ENCODE results near the gene AMD1. TPM values are rescaled to one million over a fixed set of nuclear protein-coding genes. Genes with fewer than 3 reads are reported as not detected.

The AMD1 gene
- total RNA-seq, 4 donors from 2014 or later: 75.8 to 121 (median 101) TPM

DNA sequence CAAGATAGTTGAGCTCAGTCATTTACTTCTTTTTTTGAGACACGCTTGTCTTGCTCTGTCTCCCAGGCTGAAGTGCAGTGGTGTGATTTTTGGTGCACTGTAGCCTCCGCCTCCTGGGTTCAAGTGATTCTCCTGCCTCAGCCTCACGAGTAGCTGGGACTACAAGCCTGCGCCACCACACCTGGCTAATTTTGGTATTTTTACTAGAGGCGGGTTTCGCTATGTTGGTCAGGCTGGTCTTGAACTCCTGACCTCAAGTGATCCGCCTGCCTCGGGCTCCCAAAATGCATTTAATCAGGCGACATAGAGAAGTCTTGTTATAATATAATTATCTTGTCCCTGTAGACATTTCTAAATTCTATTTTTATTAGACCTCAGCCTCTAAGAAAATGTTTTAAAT is 6.1 kb downstream of the AMD1 start:
- Histone ChIP-seq H3K36me3 (no peaks in the 10 kb centered on the region), H3K27me3 (no peaks in the 10 kb centered on the region), H3K27ac (no peak overlapping the region), H3K4me1 (peaks cover 6 to 11% of the 10 kb centered on the region in 2 donors), H3K9me3 (no peaks in the 10 kb centered on the region), H3K4me3 (no peak overlapping the region)
- intact Hi-C loops (cut with DNase I; ENCODE audit: low total_unique reads): no loop called here
- TF ChIP-seq, protein P1, sequence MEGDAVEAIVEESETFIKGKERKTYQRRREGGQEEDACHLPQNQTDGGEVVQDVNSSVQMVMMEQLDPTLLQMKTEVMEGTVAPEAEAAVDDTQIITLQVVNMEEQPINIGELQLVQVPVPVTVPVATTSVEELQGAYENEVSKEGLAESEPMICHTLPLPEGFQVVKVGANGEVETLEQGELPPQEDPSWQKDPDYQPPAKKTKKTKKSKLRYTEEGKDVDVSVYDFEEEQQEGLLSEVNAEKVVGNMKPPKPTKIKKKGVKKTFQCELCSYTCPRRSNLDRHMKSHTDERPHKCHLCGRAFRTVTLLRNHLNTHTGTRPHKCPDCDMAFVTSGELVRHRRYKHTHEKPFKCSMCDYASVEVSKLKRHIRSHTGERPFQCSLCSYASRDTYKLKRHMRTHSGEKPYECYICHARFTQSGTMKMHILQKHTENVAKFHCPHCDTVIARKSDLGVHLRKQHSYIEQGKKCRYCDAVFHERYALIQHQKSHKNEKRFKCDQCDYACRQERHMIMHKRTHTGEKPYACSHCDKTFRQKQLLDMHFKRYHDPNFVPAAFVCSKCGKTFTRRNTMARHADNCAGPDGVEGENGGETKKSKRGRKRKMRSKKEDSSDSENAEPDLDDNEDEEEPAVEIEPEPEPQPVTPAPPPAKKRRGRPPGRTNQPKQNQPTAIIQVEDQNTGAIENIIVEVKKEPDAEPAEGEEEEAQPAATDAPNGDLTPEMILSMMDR (IDR thresholded peaks at IDR 0.05): no peak
- no peak for TF ChIP-seq POLR2A (IDR thresholded peaks at IDR 0.05)
- no peak for DNase-seq

DNA sequence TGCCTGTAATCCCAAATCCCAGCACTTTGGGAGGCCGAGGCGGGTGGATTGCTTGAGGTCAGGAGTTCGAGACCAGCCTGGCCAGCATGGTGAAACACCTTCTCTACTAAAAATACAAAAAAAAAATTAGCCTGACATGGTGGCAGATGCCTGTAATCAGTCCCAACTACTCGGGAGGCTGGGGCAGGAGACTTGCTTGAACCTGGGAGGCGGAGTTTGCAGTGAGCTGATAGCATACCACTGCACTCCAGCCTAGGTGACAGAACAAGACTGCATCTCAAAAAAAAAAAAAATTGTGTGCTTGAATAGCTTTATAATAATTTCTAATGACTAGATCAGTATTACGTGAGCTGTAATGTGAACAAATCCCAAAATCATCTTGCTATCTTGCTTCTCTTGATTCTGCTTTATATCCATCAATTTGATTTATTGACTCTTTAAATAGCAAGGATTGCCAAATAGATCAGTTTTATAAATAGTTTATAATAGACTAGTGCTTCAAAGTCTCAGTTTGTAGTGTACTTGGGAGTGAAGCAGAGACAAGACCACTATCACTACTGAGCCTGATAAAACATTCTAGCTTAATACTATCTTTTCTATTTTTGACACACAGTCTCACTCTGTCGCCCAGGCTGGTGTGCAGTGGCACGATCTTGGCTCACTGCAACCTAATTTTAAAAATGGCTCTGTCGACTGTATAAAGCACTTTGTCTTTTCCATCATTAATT is 7.1 kb downstream of the AMD1 start:
- TF ChIP-seq POLR2A (IDR thresholded peaks at IDR 0.05): no peak
- TF ChIP-seq, protein P1 (IDR thresholded peaks at IDR 0.05): no peak
- Histone ChIP-seq H3K4me3 (no peak overlapping the region), H3K4me1 (peaks cover 5 to 9% of the 10 kb centered on the region in 2 donors), H3K9me3 (no peaks in the 10 kb centered on the region), H3K27ac (no peak overlapping the region), H3K27me3 (no peaks in the 10 kb centered on the region), H3K36me3 (no peaks in the 10 kb centered on the region)
- intact Hi-C loops (cut with DNase I; ENCODE audit: low total_unique reads): no loop called here
- DNase-seq: no peak

DNA sequence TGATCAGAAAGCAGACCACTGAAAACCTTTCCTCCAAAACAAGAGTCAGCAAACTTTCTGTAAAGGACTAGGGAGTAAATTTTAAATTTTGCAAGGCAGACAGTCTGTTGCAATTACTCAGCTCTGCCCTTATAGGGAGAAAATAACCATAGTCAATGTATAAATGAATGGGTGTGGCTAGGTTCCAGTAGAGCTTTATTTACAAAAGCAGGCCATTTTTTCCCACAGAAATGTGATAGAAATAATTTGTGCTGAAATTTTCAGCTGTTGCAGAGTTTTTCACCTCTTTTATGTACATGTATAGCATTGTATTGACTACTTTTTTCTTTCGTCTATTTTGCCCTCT is 7.7 kb downstream of the AMD1 start:
- H3K4me1 ChIP-seq: peaks cover 0 to 5% of the 10 kb centered on the region in 2 donors

DNA sequence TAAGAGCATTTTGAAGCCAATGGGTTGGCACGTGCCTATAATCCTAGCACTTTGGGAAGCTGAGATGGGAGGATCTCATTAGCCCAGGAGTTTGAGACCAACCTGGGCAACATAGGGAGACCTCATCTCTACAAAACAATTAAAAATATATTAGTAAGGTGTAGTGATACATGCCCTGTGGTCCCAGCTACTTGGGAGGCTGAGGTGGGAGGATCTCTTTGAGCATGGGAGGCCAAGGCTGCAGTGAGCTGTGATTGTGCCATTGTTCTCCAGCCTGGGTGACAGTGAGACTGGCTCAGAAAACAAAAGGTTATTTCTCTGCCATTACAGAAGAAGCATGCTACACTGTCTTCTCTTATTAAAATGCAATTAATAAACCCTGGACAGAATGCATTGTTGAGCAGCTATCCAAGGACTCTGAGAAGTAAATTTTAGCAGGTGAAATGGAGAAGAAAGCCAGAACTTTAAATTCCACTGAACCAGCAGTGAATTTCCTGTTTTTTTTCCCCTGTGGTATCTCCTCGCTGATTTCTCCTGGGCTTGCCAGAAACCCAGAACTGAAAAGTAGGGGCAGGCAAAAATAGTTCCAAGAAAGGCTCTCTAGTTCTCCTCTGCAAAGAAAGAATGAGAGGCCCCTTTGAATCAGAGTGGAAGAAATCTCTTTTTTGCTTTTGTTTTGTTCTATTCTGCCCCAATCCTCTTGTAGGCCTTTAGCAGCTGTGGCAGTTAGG is 8.4 kb downstream of the AMD1 start:
- H3K4me1 ChIP-seq: peaks cover 0 to 5% of the 10 kb centered on the region in 2 donors
- no peak overlapping the region for H3K27ac ChIP-seq
- TF ChIP-seq, protein P1 (IDR thresholded peaks at IDR 0.05): no peak
- no peak for TF ChIP-seq POLR2A (IDR thresholded peaks at IDR 0.05)
- no peaks in the 10 kb centered on the region for H3K36me3 ChIP-seq
- DNase-seq: no peak
- H3K27me3 ChIP-seq: no peaks in the 10 kb centered on the region
- H3K4me3 ChIP-seq: no peak overlapping the region
- intact Hi-C loops (cut with DNase I; ENCODE audit: low total_unique reads): no loop called here
- H3K9me3 ChIP-seq: no peaks in the 10 kb centered on the region

More for the DNA sequence above, 7.7 kb downstream of the AMD1 start:
- Histone ChIP-seq H3K27me3 (no peaks in the 10 kb centered on the region), H3K36me3 (no peaks in the 10 kb centered on the region), H3K27ac (no peak overlapping the region), H3K9me3 (no peaks in the 10 kb centered on the region), H3K4me3 (no peak overlapping the region)
- no peak for TF ChIP-seq POLR2A (IDR thresholded peaks at IDR 0.05)
- TF ChIP-seq, protein P1 (IDR thresholded peaks at IDR 0.05): no peak
- intact Hi-C loops (cut with DNase I; ENCODE audit: low total_unique reads): no loop called here
- DNase-seq: no peak

DNA sequence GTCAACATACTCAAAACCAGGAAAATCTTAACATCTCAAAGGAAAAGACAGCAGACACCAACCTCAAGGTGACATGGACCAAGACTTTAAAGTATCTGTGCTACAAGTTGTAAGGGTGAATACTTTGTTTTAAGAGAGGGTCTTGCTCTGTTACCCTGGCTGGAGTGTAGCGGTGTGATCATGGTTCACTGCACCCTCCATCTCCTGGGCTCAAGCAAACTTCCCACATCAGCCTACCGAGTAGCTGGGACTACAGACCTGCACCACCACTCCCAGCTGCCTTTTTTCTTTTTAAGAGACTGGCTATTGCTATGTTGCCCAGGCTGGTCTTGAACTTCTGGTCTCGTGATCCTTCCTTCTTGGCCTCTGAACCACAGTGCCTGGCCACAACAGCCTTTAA is 9.7 kb downstream of the AMD1 start:
- Histone ChIP-seq H3K27me3 (no peaks in the 10 kb centered on the region), H3K27ac (no peak overlapping the region), H3K4me1 (peaks cover 0 to 5% of the 10 kb centered on the region in 2 donors), H3K4me3 (no peak overlapping the region), H3K9me3 (no peaks in the 10 kb centered on the region), H3K36me3 (no peaks in the 10 kb centered on the region)
- DNase-seq: no peak
- no peak for TF ChIP-seq POLR2A (IDR thresholded peaks at IDR 0.05)
- TF ChIP-seq, protein P1 (IDR thresholded peaks at IDR 0.05): no peak
- intact Hi-C loops (cut with DNase I; ENCODE audit: low total_unique reads): no loop called here

Measured in uterus (tissue), 4 donors.